ENCODE results near the gene OR10V1. TPM values are rescaled to one million over a fixed set of nuclear protein-coding genes. Genes with fewer than 3 reads are reported as not detected.

The OR10V1 gene, protein sequence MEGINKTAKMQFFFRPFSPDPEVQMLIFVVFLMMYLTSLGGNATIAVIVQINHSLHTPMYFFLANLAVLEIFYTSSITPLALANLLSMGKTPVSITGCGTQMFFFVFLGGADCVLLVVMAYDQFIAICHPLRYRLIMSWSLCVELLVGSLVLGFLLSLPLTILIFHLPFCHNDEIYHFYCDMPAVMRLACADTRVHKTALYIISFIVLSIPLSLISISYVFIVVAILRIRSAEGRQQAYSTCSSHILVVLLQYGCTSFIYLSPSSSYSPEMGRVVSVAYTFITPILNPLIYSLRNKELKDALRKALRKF
- total RNA-seq, result not detected in 2 replicates

DNA sequence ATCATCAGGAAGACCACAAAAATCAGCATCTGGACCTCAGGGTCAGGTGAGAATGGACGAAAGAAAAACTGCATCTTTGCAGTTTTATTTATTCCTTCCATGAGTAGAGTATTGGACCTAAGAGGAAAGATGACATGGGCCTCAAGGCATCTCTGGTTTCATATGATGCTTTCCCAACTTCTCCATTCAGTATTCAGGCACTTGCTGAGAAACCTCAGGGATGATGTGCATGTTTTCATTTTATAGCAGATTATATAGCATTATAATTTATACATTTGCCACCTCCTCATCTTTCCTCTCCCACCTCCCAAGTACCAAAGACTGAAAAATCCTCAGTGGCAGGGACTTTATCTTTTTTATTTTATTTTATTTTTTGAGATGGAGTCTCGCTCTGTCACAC is at the start of gene OR10V1:
Gene OR10V1, minus strand, starts transcription at position 101 of the 400 bp plus-strand sequence. Its CDS starts 0 bp downstream, at position 101.

DNA sequence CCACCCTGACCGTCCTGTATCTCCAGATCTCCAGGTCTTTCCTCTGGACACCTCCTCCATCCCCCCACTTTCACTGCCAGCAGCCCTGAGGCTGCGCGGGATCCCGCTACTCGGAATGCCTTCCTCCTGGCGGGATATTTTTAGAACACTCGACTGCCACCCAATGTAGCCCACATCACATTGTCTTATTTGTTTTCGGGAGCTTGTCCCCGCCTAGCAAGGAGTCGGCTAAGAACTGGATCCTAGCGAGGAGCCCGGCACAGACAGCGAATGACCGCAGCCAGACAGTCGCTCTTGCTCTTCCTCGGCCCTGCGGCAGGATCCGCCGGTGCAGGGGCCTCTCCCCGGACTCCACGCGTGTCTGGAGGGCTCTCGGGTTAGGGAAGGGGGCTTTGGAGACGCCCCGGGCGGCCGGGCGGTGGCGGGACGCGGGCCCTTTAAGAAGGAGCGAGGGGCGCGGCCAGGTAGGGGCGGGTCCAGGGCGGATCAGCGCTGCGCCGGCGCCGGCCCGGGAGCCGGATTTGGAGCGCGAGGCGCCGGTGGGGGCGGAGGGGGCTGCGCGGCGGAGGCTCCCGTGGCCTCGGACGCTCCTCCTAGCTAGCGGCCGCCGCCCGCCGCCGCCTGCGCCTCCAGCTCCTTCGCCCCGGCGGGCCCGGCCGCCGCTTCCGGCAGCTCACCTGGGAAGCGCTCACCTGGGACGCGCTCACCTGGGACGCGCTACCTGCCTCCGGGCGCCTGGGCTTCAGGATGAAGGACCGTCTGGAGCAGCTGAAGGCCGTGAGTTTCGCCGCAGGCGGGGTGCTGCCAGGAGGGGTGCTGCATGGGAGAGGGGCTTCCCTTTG is 41.4 kb upstream of the OR10V1 start, which contains the start of gene STX3:
Gene STX3, plus strand, starts transcription at position 518 of the 842 bp plus-strand sequence. Its CDS starts 230 bp downstream, at position 748.

DNA sequence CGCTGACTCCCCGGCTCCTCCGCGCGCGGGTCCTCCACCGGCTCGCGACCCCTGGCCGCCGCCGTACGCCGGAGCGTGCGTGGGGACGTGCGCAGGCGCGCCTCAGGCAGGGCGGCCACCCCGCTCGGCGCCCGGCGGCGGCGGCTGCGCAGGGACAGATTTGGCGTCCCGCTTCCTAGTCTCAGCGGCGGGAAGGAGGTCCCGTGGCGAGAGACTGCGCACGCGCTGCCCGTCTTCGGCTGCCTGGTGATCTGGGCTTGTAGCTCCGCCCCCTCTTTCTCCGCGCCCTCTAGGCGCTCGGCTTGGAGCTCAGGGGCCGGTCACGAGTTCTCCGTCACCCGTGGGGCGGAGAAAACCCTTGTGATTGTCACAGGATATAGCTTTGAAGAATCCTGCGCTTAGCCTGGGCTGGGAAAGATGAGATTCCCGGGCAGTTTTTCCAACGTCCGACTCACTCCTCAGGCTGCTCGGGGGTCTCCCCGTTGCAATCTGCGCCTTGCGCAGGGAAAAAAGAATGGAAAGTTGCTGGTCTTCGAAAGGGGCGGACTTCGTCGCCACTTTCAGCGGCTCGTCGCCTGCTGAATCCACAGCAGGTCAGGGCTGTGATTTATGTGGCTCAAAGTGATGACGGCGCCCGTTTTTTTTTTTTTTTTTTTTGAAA is 44.6 kb downstream of the OR10V1 start, which contains the start of gene PATL1:
Gene PATL1, minus strand, starts transcription at position 88 of the 661 bp plus-strand sequence. CDS start 142 bp downstream, outside the sequence.

Other genes with a start within 250 kb of the OR10V1 start
- not detected in 2 replicates for gene OR4D10, start 240.5 kb downstream of the OR10V1 start, total RNA-seq
- gene OR4D11, start 210.3 kb downstream of the OR10V1 start, total RNA-seq, result not detected in 2 replicates
- gene OR4D9, start 202.3 kb downstream of the OR10V1 start, total RNA-seq, result not detected in 2 replicates
- 34.4 and 50.2 TPM in 2 replicates for gene OSBP, start 98.1 kb downstream of the OR10V1 start, total RNA-seq
- 8.4 and 11.6 TPM in 2 replicates for gene PATL1, start 44.8 kb downstream of the OR10V1 start, total RNA-seq
- 19.0 and 20.2 TPM in 2 replicates for gene STX3, start 41.5 kb upstream of the OR10V1 start, total RNA-seq
- gene MRPL16, start 96.9 kb upstream of the OR10V1 start, total RNA-seq, result 35.7 and 52.7 TPM in 2 replicates
- not detected in 2 replicates for gene CBLIF, start 131.7 kb upstream of the OR10V1 start, total RNA-seq
- gene TCN1, start 152.6 kb upstream of the OR10V1 start, total RNA-seq, result not detected in 2 replicates
- not detected in 2 replicates for gene OOSP3, start 164.9 kb upstream of the OR10V1 start, total RNA-seq
- gene OOSP1, start 224.6 kb upstream of the OR10V1 start, total RNA-seq, result not detected in 2 replicates